A549 (cell line): ENCODE results near the gene WRNIP1. TPM values are rescaled to one million over a fixed set of nuclear protein-coding genes. Genes with fewer than 3 reads are reported as not detected.
A peak's percentile ranks its signal among the peaks of the same experiment; 100 is the strongest.

Source experiments
- ATAC-seq, 2 experiments: fragments of 200-7000 bp in 1 of 2; fragments of >200 bp in 1 of 2; cut with Nextera tagmentation in 1 of 2; cut with Tn5 transposase in 1 of 2; 3 replicates each; pipeline versions ENCODE4 v1.8.0 to v1.9.1; 2018 to 2020; ENCODE audit warnings: mild to moderate bottlenecking in 1 of 2, moderate library complexity in 1 of 2
- CTCF ChIA-PET: fragments of 300-600 bp; sonication (Branson Sonifier 250); formaldehyde crosslinking; extraction: SDS; loops from one replicate; lab custom pipeline; 2021; ENCODE audit warnings: antibody characterized with exemption, inconsistent platforms; lab: Yijun Ruan, JAX
- POLR2A ChIA-PET: fragments of 350-600 bp; formaldehyde crosslinking; extraction: SDS; loops from one replicate; lab custom pipeline; 2021; ENCODE audit warnings: antibody characterized with exemption, inconsistent platforms; lab: Yijun Ruan, JAX
- DNase-seq, 2 experiments: peaks; one replicate each; pipeline versions ENCODE4 v3.0.0 to v3.0.0-alpha.2; 2011 to 2016; ENCODE audit warnings: low read depth in 1 of 2, low spot score in 1 of 2
- FAIRE-seq: peaks from 2 replicates; lab custom pipeline; 2011; peaks lifted over from hg19 to GRCh38; lab: Jason Lieb, UNC
- H3K27ac ChIP-seq, 2 experiments: fragments of >200 bp; sonication (Bioruptor Twin); formaldehyde crosslinking; 3 replicates each; pipeline ENCODE4 v1.5.1; 2016 to 2017
- H3K4me1 ChIP-seq: fragments of >200 bp; sonication (Bioruptor Twin); formaldehyde crosslinking; 3 replicates; pipeline ENCODE4 v1.6.1; 2016
- H3K4me2 ChIP-seq: fragments of >200 bp; sonication (Bioruptor Twin); formaldehyde crosslinking; 3 replicates; pipeline ENCODE4 v1.6.1; 2016
- H3K4me3 ChIP-seq: fragments of >200 bp; sonication (Bioruptor Twin); formaldehyde crosslinking; 3 replicates; pipeline ENCODE4 v1.5.1; 2016
- H3K9me3 ChIP-seq: fragments of >200 bp; sonication (Bioruptor Twin); formaldehyde crosslinking; 3 replicates; pipeline ENCODE4 v1.6.1; 2016
- BHLHE40 ChIP-seq: IDR thresholded peaks from 2 replicates; pipeline ENCODE4 v1.6.1; 2012; ENCODE audit warnings: low read depth, low read length, inconsistent platforms
- CBX8 ChIP-seq: fragments of 200-600 bp; sonication (generic); IDR thresholded peaks from 2 replicates; pipeline ENCODE4 v1.6.1; 2016
- CHD2 ChIP-seq: fragments of 150-350 bp; IDR thresholded peaks from 2 replicates; pipeline ENCODE4 v1.6.1; 2014; ENCODE audit warnings: low read length; ENCODE audit not compliant: partially characterized antibody
- EHF ChIP-seq: fragments of 250-450 bp; sonication (Bioruptor Pico); IDR thresholded peaks from 2 replicates; pipeline ENCODE4 v1.5.0; 2020; ENCODE audit warnings: mild to moderate bottlenecking
- EHMT2 ChIP-seq: fragments of 200-600 bp; sonication (generic); IDR thresholded peaks from 2 replicates; pipeline ENCODE4 v1.6.1; 2016; ENCODE audit warnings: antibody characterized with exemption, low read depth, mild to moderate bottlenecking, moderate library complexity
- FOXS1 ChIP-seq: fragments of 250-450 bp; sonication (Bioruptor Pico); IDR thresholded peaks from 2 replicates; pipeline ENCODE4 v1.5.0; 2020; ENCODE audit warnings: mild to moderate bottlenecking, moderate library complexity
- GATA3 ChIP-seq: IDR thresholded peaks from 2 replicates; pipeline ENCODE4 v1.6.1; 2012; ENCODE audit warnings: borderline replicate concordance
- HOXA7 ChIP-seq: fragments of 250-450 bp; sonication (Bioruptor Pico); IDR thresholded peaks from 2 replicates; pipeline ENCODE4 v1.5.0; 2020; ENCODE audit warnings: mild to moderate bottlenecking, moderate library complexity
- MAFK ChIP-seq: fragments of 450-650 bp; IDR thresholded peaks from 2 replicates; pipeline ENCODE4 v1.6.1; 2014; ENCODE audit not compliant: partially characterized antibody
- MYC ChIP-seq: IDR thresholded peaks from 2 replicates; pipeline ENCODE4 v1.6.1; 2012; ENCODE audit warnings: mild to moderate bottlenecking, inconsistent platforms, low read length, improper control_type of control experiment, borderline replicate concordance
- NFE2L2 ChIP-seq: fragments of 150-350 bp; conservative IDR thresholded peaks from 2 replicates; pipeline ENCODE4 v1.6.1; 2014; ENCODE audit warnings: low read length
- NPAS2 ChIP-seq: fragments of 250-450 bp; sonication (Bioruptor Pico); IDR thresholded peaks from 2 replicates; pipeline ENCODE4 v1.8.0; 2022; ENCODE audit warnings: mild to moderate bottlenecking, moderate library complexity, borderline replicate concordance
- PHF8 ChIP-seq: fragments of 200-600 bp; sonication (generic); IDR thresholded peaks from 2 replicates; pipeline ENCODE4 v1.6.1; 2016; ENCODE audit warnings: low read depth, mild to moderate bottlenecking, antibody characterized with exemption, moderate library complexity, borderline replicate concordance
- POLR2A ChIP-seq: IDR thresholded peaks from 2 replicates; pipeline ENCODE4 v1.6.1; 2012; ENCODE audit warnings: mild to moderate bottlenecking, low read length
- RAD21 ChIP-seq, 2 experiments: fragments of >200 bp in 1 of 2; sonication (Bioruptor Twin) in 1 of 2; formaldehyde crosslinking in 1 of 2; IDR thresholded peaks in 1 of 2; conservative IDR thresholded peaks in 1 of 2; 2 replicates in 1 of 2; 3 replicates in 1 of 2; pipeline ENCODE4 v1.6.1; 2012 to 2018; ENCODE audit warnings: inconsistent platforms in 1 of 2
- SMC3 ChIP-seq: fragments of >200 bp; sonication (Bioruptor Twin); formaldehyde crosslinking; IDR thresholded peaks from 3 replicates; pipeline ENCODE4 v1.6.1; 2018; ENCODE audit warnings: inconsistent platforms
- TFCP2L1 ChIP-seq: fragments of 250-450 bp; sonication (Bioruptor Pico); IDR thresholded peaks from 2 replicates; pipeline ENCODE4 v1.5.0; 2021; ENCODE audit warnings: mild to moderate bottlenecking
- TP53 ChIP-seq: fragments of 250-450 bp; sonication (Bioruptor Pico); IDR thresholded peaks from 2 replicates; pipeline ENCODE4 v1.5.0; 2021; ENCODE audit warnings: mild to moderate bottlenecking, moderate library complexity
- ZC3H11A ChIP-seq: fragments of 450-650 bp; IDR thresholded peaks from 2 replicates; pipeline ENCODE4 v1.6.1; 2014; ENCODE audit warnings: antibody characterized with exemption, mild to moderate bottlenecking
- ZFP36 ChIP-seq: fragments of 450-650 bp; IDR thresholded peaks from 2 replicates; pipeline ENCODE4 v1.6.1; 2014; ENCODE audit warnings: borderline replicate concordance; ENCODE audit not compliant: partially characterized antibody
- ZNF302 ChIP-seq: fragments of 250-450 bp; sonication (Bioruptor Pico); IDR thresholded peaks from 2 replicates; pipeline ENCODE4 v1.9.0; 2021; ENCODE audit warnings: inconsistent platforms, mild to moderate bottlenecking, moderate library complexity
- ZSCAN20 ChIP-seq: fragments of 250-450 bp; sonication (Bioruptor Pico); IDR thresholded peaks from 2 replicates; pipeline ENCODE4 v1.8.0; 2022; ENCODE audit warnings: mild to moderate bottlenecking, moderate library complexity
- WGBS: methylation state at CpG from one replicate; pipeline ENCODE4 v1.1.6; 2017; ENCODE audit errors: missing lambda C conversion rate; 5-methylcytosine and 5-hydroxymethylcytosine counted together
- polyA plus RNA-seq, 4 experiments: library from polyadenylated mRNA; depleted of rRNA in 3 of 4; stranded (reverse); fragments of >200 nt; fragmentation: RNase III in 1 of 4; extraction: RNeasy Plus Mini Kit Qiagen cat#74134 plus additional on column Dnase treatment in 1 of 4; gene quantifications; 2 replicates in 3 of 4; 3 replicates in 1 of 4; pipeline ENCODE4 v1.2.3, GENCODE V29; 2011 to 2017
- TF ChIP-seq, protein P1 (sequence below): IDR thresholded peaks from 2 replicates; pipeline ENCODE4 v1.6.1; 2012
- TF ChIP-seq, protein P2 (sequence below): fragments of >200 bp; sonication (Bioruptor Twin); formaldehyde crosslinking; IDR thresholded peaks from 3 replicates; pipeline ENCODE4 v1.5.1; 2016

The WRNIP1 gene
- polyA plus RNA-seq, 2 of the 4 experiments (the other 2 are of a cell fraction), result 27.7 to 32.2 TPM

DNA sequence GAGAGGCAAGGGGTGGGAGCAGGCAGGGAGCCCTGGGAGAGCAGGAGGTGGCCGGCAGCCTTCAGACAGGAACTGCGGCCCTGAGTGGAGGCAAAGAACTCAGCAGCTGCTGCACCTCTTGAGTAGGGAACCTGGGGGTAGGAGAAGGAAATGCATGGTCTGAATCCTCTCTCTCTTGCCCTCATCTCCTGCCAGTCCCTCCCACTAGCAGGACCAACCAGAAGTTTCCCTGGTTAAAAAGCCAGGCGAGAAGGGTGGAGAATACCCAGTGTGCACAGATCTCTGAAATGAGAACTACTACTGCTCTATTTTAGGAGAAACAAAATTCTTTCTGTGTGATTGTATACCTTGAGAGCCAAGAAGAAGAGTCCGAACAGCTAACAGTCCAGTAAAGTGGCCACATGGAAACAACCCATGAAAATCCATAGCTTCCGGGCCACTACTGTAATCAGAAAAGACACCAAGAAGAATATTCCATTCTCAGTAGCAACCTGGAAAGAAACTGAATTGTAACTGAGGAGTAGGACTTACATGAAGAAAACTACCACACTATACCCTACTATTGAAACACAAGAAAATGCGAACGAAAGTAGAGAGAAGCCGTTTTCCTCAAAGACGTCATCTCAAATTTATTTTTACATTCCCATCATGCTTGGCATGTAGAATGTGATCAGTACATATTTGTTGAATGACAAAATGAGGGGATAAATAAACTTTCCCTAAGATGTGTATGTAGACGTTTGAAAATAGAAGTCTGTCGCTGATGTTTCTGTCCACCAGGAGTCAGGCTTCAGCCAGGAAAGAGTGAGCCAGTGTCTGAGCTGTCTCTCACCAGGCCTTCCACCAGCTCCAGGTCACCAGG lies 25.6 kb downstream of the WRNIP1 start:
- 24% methylated on average over 11 of the region's 11 CpGs for WGBS
- POLR2A ChIA-PET, result interaction anchor here (0.7 to 2.3 kb wide), 8 partner anchors 9 to 198 kb away, joined by 3 to 24 read pairs (median 6); partner anchors contain the start of genes SERPINB1 and WRNIP1
- no peak for FAIRE-seq

DNA sequence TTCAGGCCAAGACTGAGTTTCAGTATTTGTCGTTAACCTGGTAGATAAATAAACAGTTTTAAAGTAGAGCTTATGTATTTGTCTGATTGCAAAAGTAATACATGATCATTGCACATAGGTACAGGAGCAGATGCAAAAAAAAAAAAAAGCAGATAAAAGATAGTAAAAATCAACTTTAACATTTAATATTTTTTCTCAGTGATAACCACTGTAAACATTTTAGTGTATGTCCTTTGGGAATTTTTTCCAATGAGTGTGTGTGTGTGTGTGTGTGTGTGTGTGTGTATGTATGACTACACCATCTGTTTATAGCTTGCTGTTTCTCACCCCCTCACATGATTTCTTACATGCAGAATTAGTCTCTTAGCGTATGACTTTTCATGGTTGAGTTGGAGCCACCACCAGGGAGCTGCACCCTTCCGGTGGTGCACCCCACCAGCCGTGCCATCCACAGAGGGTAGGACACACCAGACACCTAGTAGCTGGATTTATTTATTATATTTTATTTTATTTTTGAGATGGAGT lies 26.3 kb downstream of the WRNIP1 start:
- FAIRE-seq, result no peak
- no peak for ATAC-seq
- ChIA-PET POLR2A (interaction anchor here (0.7 to 2.3 kb wide), 8 partner anchors 8 to 197 kb away, joined by 3 to 24 read pairs (median 6); partner anchors contain the start of genes SERPINB1 and WRNIP1), CTCF (interaction anchor here (0.6 to 5.1 kb wide), 50 partner anchors 9 to 263 kb away, joined by 3 to 73 read pairs (median 6); partner anchors contain the start of genes MYLK4, SERPINB1 and SERPINB9)
- no peak for DNase-seq
- peak overlapping the region; percentile 9; the same call in 1 of the 3 replicates for H3K4me2 ChIP-seq
- H3K9me3 ChIP-seq, result no peaks in the 10 kb centered on the region
- H3K27ac ChIP-seq, result peak overlapping the region; percentile 46 to 72; a peak in 4 of 6 replicates
- peaks cover 18% of the 10 kb centered on the region for H3K4me1 ChIP-seq
- 65% methylated on average over 4 of the region's 4 CpGs for WGBS
- H3K4me3 ChIP-seq, result no peak overlapping the region
- TF ChIP-seq ZC3H11A, result no peak
- TF ChIP-seq, protein P1, sequence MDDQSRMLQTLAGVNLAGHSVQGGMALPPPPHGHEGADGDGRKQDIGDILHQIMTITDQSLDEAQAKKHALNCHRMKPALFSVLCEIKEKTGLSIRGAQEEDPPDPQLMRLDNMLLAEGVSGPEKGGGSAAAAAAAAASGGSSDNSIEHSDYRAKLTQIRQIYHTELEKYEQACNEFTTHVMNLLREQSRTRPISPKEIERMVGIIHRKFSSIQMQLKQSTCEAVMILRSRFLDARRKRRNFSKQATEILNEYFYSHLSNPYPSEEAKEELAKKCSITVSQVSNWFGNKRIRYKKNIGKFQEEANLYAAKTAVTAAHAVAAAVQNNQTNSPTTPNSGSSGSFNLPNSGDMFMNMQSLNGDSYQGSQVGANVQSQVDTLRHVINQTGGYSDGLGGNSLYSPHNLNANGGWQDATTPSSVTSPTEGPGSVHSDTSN, result no peak
- no peak for TF ChIP-seq NPAS2 (CRISPR knock-in tag)
- no peak for TF ChIP-seq POLR2A
- no peak for TF ChIP-seq PHF8
- no peak for TF ChIP-seq ZNF302 (CRISPR knock-in tag)
- no peak for TF ChIP-seq ZSCAN20 (CRISPR knock-in tag)
- TF ChIP-seq TP53 (CRISPR knock-in tag), result no peak
- no peak for TF ChIP-seq EHMT2
- TF ChIP-seq HOXA7 (CRISPR knock-in tag), result no peak
- TF ChIP-seq GATA3, result no peak
- no peak for TF ChIP-seq MAFK
- TF ChIP-seq CHD2, result no peak
- TF ChIP-seq TFCP2L1 (CRISPR knock-in tag), result no peak
- no peak for TF ChIP-seq MYC
- no peak for TF ChIP-seq BHLHE40
- TF ChIP-seq EHF (CRISPR knock-in tag), result no peak
- TF ChIP-seq FOXS1 (CRISPR knock-in tag), result no peak
- no peak for TF ChIP-seq SMC3
- TF ChIP-seq CBX8, result no peak

More for the DNA sequence above, 25.6 kb downstream of the WRNIP1 start:
- TF ChIP-seq SMC3 (peak; percentile 89), RAD21 (conservative IDR thresholded peaks at IDR 0.05 in 1 of 2, IDR thresholded peaks at IDR 0.05 in 1 of 2) (peak; percentile 88 to 90), NFE2L2 (no peak), BHLHE40 (no peak), POLR2A (no peak), ZFP36 (no peak)
- TF ChIP-seq, protein P2, sequence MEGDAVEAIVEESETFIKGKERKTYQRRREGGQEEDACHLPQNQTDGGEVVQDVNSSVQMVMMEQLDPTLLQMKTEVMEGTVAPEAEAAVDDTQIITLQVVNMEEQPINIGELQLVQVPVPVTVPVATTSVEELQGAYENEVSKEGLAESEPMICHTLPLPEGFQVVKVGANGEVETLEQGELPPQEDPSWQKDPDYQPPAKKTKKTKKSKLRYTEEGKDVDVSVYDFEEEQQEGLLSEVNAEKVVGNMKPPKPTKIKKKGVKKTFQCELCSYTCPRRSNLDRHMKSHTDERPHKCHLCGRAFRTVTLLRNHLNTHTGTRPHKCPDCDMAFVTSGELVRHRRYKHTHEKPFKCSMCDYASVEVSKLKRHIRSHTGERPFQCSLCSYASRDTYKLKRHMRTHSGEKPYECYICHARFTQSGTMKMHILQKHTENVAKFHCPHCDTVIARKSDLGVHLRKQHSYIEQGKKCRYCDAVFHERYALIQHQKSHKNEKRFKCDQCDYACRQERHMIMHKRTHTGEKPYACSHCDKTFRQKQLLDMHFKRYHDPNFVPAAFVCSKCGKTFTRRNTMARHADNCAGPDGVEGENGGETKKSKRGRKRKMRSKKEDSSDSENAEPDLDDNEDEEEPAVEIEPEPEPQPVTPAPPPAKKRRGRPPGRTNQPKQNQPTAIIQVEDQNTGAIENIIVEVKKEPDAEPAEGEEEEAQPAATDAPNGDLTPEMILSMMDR, result peak; percentile 84
- Histone ChIP-seq H3K4me2 (peak overlapping the region; percentile 55), H3K4me1 (peaks cover 18% of the 10 kb centered on the region), H3K4me3 (no peak overlapping the region), H3K9me3 (no peaks in the 10 kb centered on the region), H3K27ac (peak overlapping the region; percentile 36 to 63; a peak in 4 of 6 replicates)
- CTCF ChIA-PET, result interaction anchor here (0.6 to 5.1 kb wide), 54 partner anchors 8 to 264 kb away, joined by 3 to 73 read pairs (median 5); partner anchors contain the start of genes MYLK4, SERPINB1 and SERPINB9
- peak; percentile 74 to 79 for DNase-seq
- ATAC-seq, result peak; percentile 95 to 97
